Stimulated activated CD4-positive, alpha-beta T cell treated with anti-CD3 and anti-CD28 coated beads, Interleukin-1b, Interleukin-23, amount 100 ng/mL, for 4 hours (primary cell): ENCODE measurements around the gene PDLIM5.
"Not testable (repeated sequence)": the region's sequence is repeated elsewhere in the genome, so short reads cannot be mapped to it uniquely, and the experiment has no call there.

ENCODE experiments used
- DNase-seq, 2 donors: peaks; one replicate each; pipeline ENCODE4 v3.0.0-alpha.2; 2020; ENCODE audit warnings: low read depth in 2 of 2

Gene PDLIM5

GRCh38 chr4:94461506-94461905, 9.8 kb downstream of the PDLIM5 start:
- DNase-seq, result no peak

- no peak for DNase-seq
Observed at GRCh38 chr4:94462572-94462971, 10.8 kb downstream of the PDLIM5 start.

GRCh38 chr4:94463771-94464170, 12.0 kb downstream of the PDLIM5 start:
- no peak for DNase-seq

- DNase-seq, result no peak
Observed at GRCh38 chr4:94466371-94466770, 14.6 kb downstream of the PDLIM5 start.

GRCh38 chr4:94466923-94467322, 15.2 kb downstream of the PDLIM5 start:
- DNase-seq, result no peak

- DNase-seq, result no peak
Observed at GRCh38 chr4:94468093-94468769, 16.5 kb downstream of the PDLIM5 start.

- no peak for DNase-seq
Observed at GRCh38 chr4:94469221-94469784, 17.6 kb downstream of the PDLIM5 start.

- no peak for DNase-seq
Observed at GRCh38 chr4:94470132-94470531, 18.4 kb downstream of the PDLIM5 start.

GRCh38 chr4:94470782-94471181, 19.0 kb downstream of the PDLIM5 start:
- DNase-seq, result not testable (repeated sequence)

- no peak for DNase-seq
Observed at GRCh38 chr4:94472056-94472826, 20.5 kb downstream of the PDLIM5 start.

GRCh38 chr4:94475050-94475449, 23.3 kb downstream of the PDLIM5 start:
- no peak for DNase-seq

- no peak for DNase-seq
Observed at GRCh38 chr4:94475794-94476193, 24.1 kb downstream of the PDLIM5 start.

- no peak for DNase-seq
Observed at GRCh38 chr4:94477227-94477626, 25.5 kb downstream of the PDLIM5 start.

- DNase-seq, result not testable (repeated sequence)
Observed at GRCh38 chr4:94478805-94479204, 27.1 kb downstream of the PDLIM5 start.

GRCh38 chr4:94479358-94480141, 27.8 kb downstream of the PDLIM5 start:
- no peak for DNase-seq

- no peak for DNase-seq
Observed at GRCh38 chr4:94480362-94480951, 28.7 kb downstream of the PDLIM5 start.

GRCh38 chr4:94483895-94484294, 32.2 kb downstream of the PDLIM5 start:
- no peak for DNase-seq

GRCh38 chr4:94484818-94485217, 33.1 kb downstream of the PDLIM5 start:
- no peak for DNase-seq

- DNase-seq, result no peak
Observed at GRCh38 chr4:94486372-94486801, 34.6 kb downstream of the PDLIM5 start.

GRCh38 chr4:94488670-94489069, 36.9 kb downstream of the PDLIM5 start:
- DNase-seq, result no peak

- no peak for DNase-seq
Observed at GRCh38 chr4:94489098-94489497, 37.4 kb downstream of the PDLIM5 start.

GRCh38 chr4:94490437-94490836, 38.7 kb downstream of the PDLIM5 start:
- no peak for DNase-seq
